B cell (primary cell): ENCODE data around the gene CUBN. TPM values are rescaled to one million over a fixed set of nuclear protein-coding genes. Genes with fewer than 3 reads are reported as not detected.

Source experiments
- ATAC-seq: fragments of 200-7000 bp; cut with Tn5 transposase; one replicate; pipeline ENCODE4 v1.10.0; 2021; ENCODE audit warnings: low read depth, mild to moderate bottlenecking, moderate number of reproducible peaks, moderate library complexity
- CTCF ChIA-PET: fragments of 350-600 bp; sonication (Branson Sonifier 250); formaldehyde crosslinking; loops from one replicate; lab custom pipeline; 2021; ENCODE audit warnings: antibody characterized with exemption, inconsistent platforms; lab: Charles Lee
- POLR2A ChIA-PET: fragments of 350-600 bp; sonication (Branson Sonifier 250); formaldehyde crosslinking; loops from one replicate; lab custom pipeline; 2021; ENCODE audit warnings: antibody characterized with exemption; lab: Charles Lee
- DNase-seq: peaks from one replicate; pipeline ENCODE4 v3.0.0; 2013
- H2AFZ ChIP-seq: 2 replicates; pipeline ENCODE4 v1.6.1; 2012; ENCODE audit warnings: mild to moderate bottlenecking, low read depth, low read length; ENCODE audit not compliant: insufficient read depth, poor library complexity, severe bottlenecking
- H3K27ac ChIP-seq, 2 donors: 1 replicate in 1 of 2; 2 replicates in 1 of 2; pipeline ENCODE4 v1.5.1; 2012 to 2013; ENCODE audit warnings: low read length in 2 of 2, mild to moderate bottlenecking in 2 of 2, moderate library complexity in 1 of 2
- H3K27me3 ChIP-seq, 4 experiments: fragments of 200-600 bp in 1 of 4; sonication (generic) in 1 of 4; replicated peaks in 1 of 4; 1 replicate in 2 of 4; 2 replicates in 2 of 4; pipeline versions ENCODE4 v1.6.1 to v1.7.0; 2013 to 2016; ENCODE audit warnings: low read length in 3 of 4, mild to moderate bottlenecking in 2 of 4, mixed read lengths in 1 of 4, moderate library complexity in 1 of 4; ENCODE audit not compliant: insufficient read depth in 4 of 4, control insufficient read depth in 3 of 4; ENCODE audit errors: control extremely low read depth in 1 of 4
- H3K36me3 ChIP-seq, 2 experiments: replicated peaks in 1 of 2; 1 replicate in 1 of 2; 2 replicates in 1 of 2; pipeline versions ENCODE4 v1.6.1 to v1.7.1; 2013; ENCODE audit warnings: low read length in 1 of 2; ENCODE audit not compliant: insufficient read depth in 2 of 2, control insufficient read depth in 1 of 2; ENCODE audit errors: control extremely low read depth in 1 of 2, extremely low read depth in 1 of 2
- H3K4me1 ChIP-seq, 2 donors: fragments of 200-600 bp in 1 of 2; sonication (generic) in 1 of 2; 1 replicate in 1 of 2; 2 replicates in 1 of 2; pipeline versions ENCODE4 v1.5.1 to v1.6.1; 2013 to 2017; ENCODE audit warnings: low read length in 2 of 2; ENCODE audit not compliant: control insufficient read depth in 2 of 2, insufficient read depth in 2 of 2
- H3K4me2 ChIP-seq: replicated peaks from 2 replicates; pipeline ENCODE3; 2012; ENCODE audit warnings: mild to moderate bottlenecking, low read depth, low read length; ENCODE audit not compliant: poor library complexity, severe bottlenecking
- H3K4me3 ChIP-seq, 5 experiments: fragments of 200-600 bp in 1 of 5; sonication (generic) in 1 of 5; 1 replicate in 3 of 5; 2 replicates in 2 of 5; pipeline versions ENCODE4 v1.5.1 to v1.7.0; 2011 to 2016; ENCODE audit warnings: low read length in 4 of 5, mild to moderate bottlenecking in 4 of 5, low read depth in 2 of 5, control low read depth in 1 of 5, moderate library complexity in 1 of 5; ENCODE audit not compliant: insufficient read depth in 1 of 5; ENCODE audit errors: control extremely low read depth in 1 of 5, extremely low read depth in 1 of 5
- H3K79me2 ChIP-seq: fragments of 200-600 bp; sonication (generic); one replicate; pipeline ENCODE4 v1.6.0; 2016; ENCODE audit warnings: low read length; ENCODE audit not compliant: control insufficient read depth, insufficient read depth
- H3K9ac ChIP-seq: fragments of 200-600 bp; sonication (generic); 2 replicates; pipeline ENCODE4 v1.6.1; 2017; ENCODE audit warnings: mild to moderate bottlenecking, low read length, moderate library complexity
- H3K9me3 ChIP-seq, 3 donors: one replicate each; pipeline versions ENCODE4 v1.6.1 to v1.7.1; 2013; ENCODE audit warnings: low read length in 2 of 3; ENCODE audit not compliant: control insufficient read depth in 2 of 3, insufficient read depth in 1 of 3; ENCODE audit errors: control extremely low read depth in 1 of 3
- H4K20me1 ChIP-seq: 2 replicates; pipeline ENCODE4 v1.6.0; 2012; ENCODE audit warnings: mild to moderate bottlenecking, low read length; ENCODE audit not compliant: insufficient read depth, control insufficient read depth, poor library complexity, severe bottlenecking
- H3K27ac Mint-ChIP-seq: one replicate; pipeline ENCODE4 v1.8.0; 2021; ENCODE audit warnings: mixed read lengths
- H3K27me3 Mint-ChIP-seq: one replicate; pipeline ENCODE4 v1.8.0; 2021; ENCODE audit warnings: mixed read lengths
- H3K4me1 Mint-ChIP-seq: one replicate; pipeline ENCODE4 v1.8.0; 2021; ENCODE audit warnings: mixed read lengths
- H3K4me3 Mint-ChIP-seq: one replicate; pipeline ENCODE4 v1.8.0; 2021; ENCODE audit warnings: mixed read lengths
- H3K9me3 Mint-ChIP-seq: one replicate; pipeline ENCODE4 v1.8.0; 2022; ENCODE audit warnings: mixed read lengths; ENCODE audit not compliant: insufficient read depth
- CTCF ChIP-seq: fragments of 200-600 bp; IDR thresholded peaks from one replicate; pipeline ENCODE4 v1.8.0; 2022; ENCODE audit warnings: antibody characterized with exemption, mild to moderate bottlenecking
- EZH2 ChIP-seq: IDR thresholded peaks from 2 replicates; pipeline ENCODE4 v1.6.1; 2012; ENCODE audit warnings: borderline replicate concordance, low read depth, mild to moderate bottlenecking, moderate library complexity, low read length; ENCODE audit not compliant: insufficient read depth, poor library complexity, severe bottlenecking
- WGBS: methylation state at CpG from one replicate; pipeline ENCODE4 v1.1.5; 2013; ENCODE audit warnings: missing lambda C conversion rate; ENCODE audit not compliant: insufficient coverage; 5-methylcytosine and 5-hydroxymethylcytosine counted together
- intact Hi-C: fragments of 100-400 bp; cut with micrococcal nuclease; formaldehyde crosslinking; loops from one replicate; pipeline ENCODE4 v1.10.0; 2022
- polyA plus RNA-seq: library from polyadenylated mRNA; depleted of rRNA; stranded (reverse); fragments of >200 nt; gene quantifications from 2 replicates; pipeline ENCODE4 v1.2.3, GENCODE V29; 2012
- total RNA-seq, 2 donors: library from RNA; stranded (reverse); fragments of 120-200 nt in 1 of 2; gene quantifications; 1 replicate in 1 of 2; 2 replicates in 1 of 2; pipeline versions ENCODE4 v1.2.3 to v1.2.4, GENCODE V29; 2013 to 2022

Gene CUBN
- total and polyA plus RNA-seq, 2 donors (not counting 1 experiment from before 2014, with no cell fraction given) = 4.2 to 5.7 TPM

GRCh38 chr10:17028798-17029197, 100.8 kb downstream of the CUBN start:
- ATAC-seq = no peak
- Histone ChIP-seq H3K4me2 (peak overlapping the region; percentile 69), H3K4me1 (peaks cover 12 to 26% of the 10 kb centered on the region in 2 donors), H3K4me3 (no peak overlapping the region), H3K9ac (no peak overlapping the region), H2AFZ (no peak overlapping the region), H3K27me3 (no peaks in the 10 kb centered on the region), H4K20me1 (no peaks in the 10 kb centered on the region), H3K36me3 (no peaks in the 10 kb centered on the region), H3K27ac (no peak overlapping the region), H3K9me3 (no peaks in the 10 kb centered on the region), H3K79me2 (no peaks in the 10 kb centered on the region)
- H3K4me1 Mint-ChIP-seq = peaks cover 30% of the 10 kb centered on the region
- no peak overlapping the region for H3K27ac Mint-ChIP-seq
- CTCF ChIA-PET = no interaction called here
- POLR2A ChIA-PET = no interaction called here
- TF ChIP-seq CTCF (no peak), EZH2 (no peak)
- intact Hi-C loops = loop anchor here (10.0 kb wide), 1 partner anchor 206 kb away; no protein-coding TSS in a partner anchor
- H3K27me3 Mint-ChIP-seq = no peaks in the 10 kb centered on the region
- DNase-seq = no peak
- 80% methylated on average over 1 of the region's 4 CpGs for WGBS
- peak overlapping the region; percentile 46 for H3K4me3 Mint-ChIP-seq
- no peaks in the 10 kb centered on the region for H3K9me3 Mint-ChIP-seq

GRCh38 chr10:17026686-17027485, 102.7 kb downstream of the CUBN start:
- H3K4me3 Mint-ChIP-seq = no peak overlapping the region

More at GRCh38 chr10:17026686-17027485, 102.7 kb downstream of the CUBN start:
- DNase-seq (no peak), ATAC-seq (no peak)
- no peak overlapping the region for H3K27ac ChIP-seq
- Mint-ChIP-seq H3K4me1 (peaks cover 36% of the 10 kb centered on the region), H3K9me3 (no peaks in the 10 kb centered on the region), H3K27me3 (peaks cover 3% of the 10 kb centered on the region), H3K27ac (no peak overlapping the region)
- H3K9me3 ChIP-seq = no peaks in the 10 kb centered on the region
- H4K20me1 ChIP-seq = no peaks in the 10 kb centered on the region
- no peak overlapping the region for H3K4me3 ChIP-seq
- no peak overlapping the region for H2AFZ ChIP-seq
- no peak overlapping the region for H3K9ac ChIP-seq
- intact Hi-C loops = loop anchor here (10.0 kb wide), 1 partner anchor 208 kb away; no protein-coding TSS in a partner anchor
- ChIA-PET POLR2A (no interaction called here), CTCF (no interaction called here)
- WGBS = no CpG with 5 or more reads among the region's 6 CpGs
- no peaks in the 10 kb centered on the region for H3K79me2 ChIP-seq
- H3K4me1 ChIP-seq = peaks cover 16 to 29% of the 10 kb centered on the region in 2 donors
- TF ChIP-seq EZH2 = no peak
- TF ChIP-seq CTCF = no peak
- H3K4me2 ChIP-seq = no peak overlapping the region
- no peaks in the 10 kb centered on the region for H3K36me3 ChIP-seq
- no peaks in the 10 kb centered on the region for H3K27me3 ChIP-seq
